ENCODE results near the gene CAMSAP1.
"Not testable (repeated sequence)": the region's sequence is repeated elsewhere in the genome, so short reads cannot be mapped to it uniquely, and the experiment has no call there.

Gene CAMSAP1, protein sequence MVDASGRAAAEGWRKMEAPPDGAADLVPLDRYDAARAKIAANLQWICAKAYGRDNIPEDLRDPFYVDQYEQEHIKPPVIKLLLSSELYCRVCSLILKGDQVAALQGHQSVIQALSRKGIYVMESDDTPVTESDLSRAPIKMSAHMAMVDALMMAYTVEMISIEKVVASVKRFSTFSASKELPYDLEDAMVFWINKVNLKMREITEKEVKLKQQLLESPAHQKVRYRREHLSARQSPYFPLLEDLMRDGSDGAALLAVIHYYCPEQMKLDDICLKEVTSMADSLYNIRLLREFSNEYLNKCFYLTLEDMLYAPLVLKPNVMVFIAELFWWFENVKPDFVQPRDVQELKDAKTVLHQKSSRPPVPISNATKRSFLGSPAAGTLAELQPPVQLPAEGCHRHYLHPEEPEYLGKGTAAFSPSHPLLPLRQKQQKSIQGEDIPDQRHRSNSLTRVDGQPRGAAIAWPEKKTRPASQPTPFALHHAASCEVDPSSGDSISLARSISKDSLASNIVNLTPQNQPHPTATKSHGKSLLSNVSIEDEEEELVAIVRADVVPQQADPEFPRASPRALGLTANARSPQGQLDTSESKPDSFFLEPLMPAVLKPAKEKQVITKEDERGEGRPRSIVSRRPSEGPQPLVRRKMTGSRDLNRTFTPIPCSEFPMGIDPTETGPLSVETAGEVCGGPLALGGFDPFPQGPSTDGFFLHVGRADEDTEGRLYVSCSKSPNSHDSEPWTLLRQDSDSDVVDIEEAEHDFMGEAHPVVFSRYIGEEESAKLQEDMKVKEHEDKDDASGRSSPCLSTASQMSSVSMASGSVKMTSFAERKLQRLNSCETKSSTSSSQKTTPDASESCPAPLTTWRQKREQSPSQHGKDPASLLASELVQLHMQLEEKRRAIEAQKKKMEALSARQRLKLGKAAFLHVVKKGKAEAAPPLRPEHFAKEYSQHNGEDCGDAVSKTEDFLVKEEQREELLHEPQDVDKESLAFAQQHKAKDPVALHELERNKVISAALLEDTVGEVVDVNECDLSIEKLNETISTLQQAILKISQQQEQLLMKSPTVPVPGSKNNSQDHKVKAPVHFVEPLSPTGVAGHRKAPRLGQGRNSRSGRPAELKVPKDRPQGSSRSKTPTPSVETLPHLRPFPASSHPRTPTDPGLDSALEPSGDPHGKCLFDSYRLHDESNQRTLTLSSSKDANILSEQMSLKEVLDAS (N-terminal part only)

DNA sequence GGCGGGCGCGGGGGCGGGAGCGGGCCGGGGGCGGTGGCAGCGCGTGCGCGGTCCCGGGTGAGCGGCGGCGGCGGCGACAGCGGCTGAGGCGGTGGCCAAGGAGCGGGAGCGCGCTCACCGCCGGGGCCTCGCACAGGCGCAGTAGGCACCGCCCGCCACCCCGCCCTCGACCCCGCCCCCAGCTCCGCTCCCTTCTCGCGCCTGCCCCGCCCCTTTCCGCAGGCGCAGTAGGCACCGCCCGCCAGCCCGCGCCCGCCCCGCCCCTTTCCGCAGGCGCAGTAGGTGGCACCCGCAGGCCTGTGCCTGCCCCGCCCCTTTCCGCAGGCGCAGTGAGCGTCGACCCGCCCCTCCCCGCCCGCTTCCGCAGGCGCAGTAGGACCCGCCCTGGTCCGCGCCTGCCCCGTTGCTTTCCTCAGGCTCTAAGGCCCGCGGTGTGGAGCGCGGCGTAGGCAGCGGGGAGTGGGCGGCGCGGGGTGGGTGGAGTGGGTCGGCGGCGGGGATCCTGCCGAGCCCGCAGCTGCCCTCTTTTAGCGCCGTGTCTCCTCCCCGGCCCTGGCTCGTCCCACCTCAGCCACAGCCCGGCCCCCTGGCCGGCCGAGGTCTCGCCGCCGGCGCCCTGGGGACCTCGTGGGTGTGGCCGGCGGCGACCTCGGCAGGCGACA is at the start of gene CAMSAP1:
Gene CAMSAP1 (minus strand): TSS at position 116 of the 662 bp plus-strand sequence. CDS start 387 bp downstream, outside the sequence.
- peak; percentile 94 for DNase-seq

DNA sequence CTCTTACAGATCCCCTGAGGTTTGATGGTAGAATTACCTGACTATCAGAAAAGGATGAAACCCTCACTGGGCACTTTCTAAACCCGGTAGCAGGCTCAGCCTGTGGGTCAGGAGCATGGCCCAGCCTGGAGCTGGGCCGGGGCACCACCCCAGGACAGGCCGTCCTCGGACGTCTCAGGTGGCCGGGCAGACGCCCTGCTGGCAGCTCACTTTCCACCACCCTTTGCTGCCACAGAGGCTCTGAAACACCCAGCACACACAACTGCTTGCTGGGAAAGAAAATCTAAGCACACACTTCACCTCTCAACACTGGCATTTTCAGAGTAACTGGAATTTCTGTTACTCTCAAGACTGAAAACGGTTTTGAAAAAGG is 49.4 kb upstream of the CAMSAP1 start:
- no peak for DNase-seq

DNA sequence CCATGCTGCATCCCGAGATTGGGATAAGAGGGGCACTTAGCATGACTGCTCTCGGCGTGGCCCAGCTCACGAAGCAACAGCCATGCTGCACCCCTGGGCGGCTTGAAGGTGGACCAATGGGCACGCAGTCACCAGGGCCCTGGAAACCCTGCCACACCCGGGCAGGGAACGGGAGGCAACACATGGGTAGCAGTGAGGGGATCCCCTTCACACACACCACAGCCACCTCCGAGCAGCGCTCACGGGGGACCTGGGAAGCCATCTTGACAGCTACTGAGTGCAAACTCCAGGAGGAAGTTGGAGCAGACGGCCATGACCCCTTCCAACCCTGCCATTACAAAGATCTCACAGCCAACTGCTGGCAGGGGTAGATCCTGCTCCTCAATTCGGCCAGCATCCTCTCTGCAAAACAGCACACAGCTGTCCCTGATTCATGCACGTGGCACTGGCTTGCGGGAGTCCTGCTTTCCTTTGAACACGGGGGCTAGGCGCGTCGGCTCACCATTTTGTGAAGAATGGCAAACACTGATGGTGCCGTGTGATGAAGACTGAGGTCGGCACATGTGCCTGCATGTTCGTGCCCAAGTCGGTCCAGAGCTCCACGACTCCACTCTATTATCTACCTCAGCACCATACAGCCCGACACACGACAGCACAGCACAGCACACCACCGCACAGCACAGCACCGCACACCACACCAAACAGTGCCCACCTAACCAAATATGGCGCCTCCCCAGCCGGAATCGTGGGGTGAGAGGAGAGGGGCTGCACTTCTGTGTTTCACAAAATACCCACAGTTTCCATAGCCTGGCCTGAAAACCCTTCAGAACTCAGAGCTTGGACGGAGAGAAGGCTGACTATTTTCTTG is 48.8 kb upstream of the CAMSAP1 start:
- no peak for DNase-seq

DNA sequence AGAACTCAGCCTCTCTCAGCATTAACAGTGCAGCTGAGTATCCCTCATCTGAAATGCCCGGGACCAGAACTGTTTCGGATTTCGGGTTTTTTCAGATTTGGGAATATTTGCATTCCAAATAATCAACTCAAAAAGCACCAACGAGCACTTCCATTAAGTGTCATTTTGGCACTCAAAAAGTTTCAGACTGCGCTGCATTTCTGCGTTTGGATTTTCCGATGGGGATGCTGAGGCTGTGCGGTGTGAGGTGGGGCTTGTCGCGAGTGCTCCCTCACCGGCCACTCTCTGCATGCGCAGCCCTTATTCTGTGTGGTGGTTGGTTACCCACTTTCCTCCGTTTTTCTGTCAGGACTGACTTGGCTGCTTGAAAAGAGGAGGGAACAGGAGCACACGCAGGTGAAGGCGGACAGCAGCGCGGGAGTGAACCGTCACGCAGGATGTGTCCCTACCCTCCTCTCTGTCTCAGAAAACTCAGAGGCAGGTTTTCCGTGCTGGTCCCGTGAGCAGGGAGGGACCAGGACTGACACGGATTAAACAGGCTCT is 45.4 kb upstream of the CAMSAP1 start:
- no peak for DNase-seq

DNA sequence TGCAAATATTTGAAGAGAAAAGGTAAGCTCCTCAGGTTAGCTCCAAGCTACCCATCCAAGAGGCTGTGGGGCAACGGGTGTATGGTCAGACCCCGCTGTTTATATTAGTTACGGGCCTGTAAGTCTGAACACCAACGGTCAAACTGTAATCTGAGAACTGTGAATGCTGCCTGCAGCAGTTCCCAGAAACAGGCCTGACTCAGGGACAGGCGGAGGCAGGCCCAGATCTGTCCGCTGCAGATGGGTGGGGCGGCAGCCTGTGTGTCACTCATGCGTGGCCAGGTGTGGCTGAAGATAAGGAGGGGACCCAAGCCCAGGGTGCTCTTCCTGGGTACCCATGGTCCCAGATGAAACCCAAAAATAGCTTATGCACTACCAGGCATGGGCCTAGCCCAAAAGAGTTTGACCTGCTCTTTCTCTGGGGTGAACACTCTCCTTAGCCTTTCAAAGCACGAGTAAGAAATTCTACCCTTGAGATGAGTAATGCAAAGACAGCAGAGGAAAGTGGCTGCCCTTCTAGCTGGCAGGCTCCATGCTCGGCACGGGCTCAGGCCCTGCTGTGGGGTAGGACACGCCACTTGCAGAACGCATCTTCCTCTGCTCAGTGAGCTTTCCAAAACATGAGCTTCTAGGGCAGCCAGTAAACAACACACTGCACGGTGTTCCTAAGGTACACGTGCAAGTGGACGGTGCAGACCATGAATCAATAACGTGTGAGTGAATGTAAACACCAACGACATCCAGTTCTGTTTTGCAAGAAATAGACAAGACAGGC is 44.7 kb upstream of the CAMSAP1 start:
- DNase-seq, result no peak

DNA sequence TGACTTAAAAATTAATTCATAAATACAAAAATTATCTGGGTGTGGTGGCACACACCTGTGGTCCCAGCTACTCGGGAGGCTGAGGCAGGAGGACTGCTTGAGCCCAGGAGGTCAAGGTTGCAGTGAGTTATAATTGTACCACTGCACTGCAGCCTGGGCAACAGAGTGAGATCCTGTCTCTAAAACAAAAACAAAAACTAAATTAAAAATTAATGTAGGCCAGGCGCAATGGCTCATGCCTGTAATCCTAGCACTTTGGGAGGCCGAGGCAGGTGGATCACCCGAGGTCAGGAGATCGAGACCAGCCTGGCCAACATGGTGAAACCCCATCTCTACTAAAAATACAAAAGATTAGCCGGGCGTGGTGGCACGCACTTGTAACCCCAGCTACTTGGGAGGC is 44.0 kb upstream of the CAMSAP1 start:
- DNase-seq, result not testable (repeated sequence)

DNA sequence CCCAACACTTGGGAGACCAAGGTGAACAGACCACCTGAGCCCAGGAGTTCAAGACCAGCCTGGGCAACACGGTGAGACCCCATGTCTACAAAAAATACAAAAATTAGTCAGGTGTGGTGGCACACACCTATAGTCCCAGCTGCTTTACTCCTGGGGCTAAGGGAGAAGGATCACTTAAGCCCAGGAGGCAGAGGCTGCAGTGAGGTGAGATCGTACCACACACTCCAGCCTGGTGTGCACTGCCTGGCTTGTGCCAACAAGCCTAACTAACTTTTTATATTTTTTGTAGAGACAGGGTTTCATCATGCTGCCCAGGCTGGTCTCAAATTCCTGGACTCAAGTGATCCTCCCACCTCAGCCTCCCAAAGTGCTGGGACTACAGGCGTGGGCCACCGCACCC is 43.5 kb upstream of the CAMSAP1 start:
- not testable (repeated sequence) for DNase-seq

DNA sequence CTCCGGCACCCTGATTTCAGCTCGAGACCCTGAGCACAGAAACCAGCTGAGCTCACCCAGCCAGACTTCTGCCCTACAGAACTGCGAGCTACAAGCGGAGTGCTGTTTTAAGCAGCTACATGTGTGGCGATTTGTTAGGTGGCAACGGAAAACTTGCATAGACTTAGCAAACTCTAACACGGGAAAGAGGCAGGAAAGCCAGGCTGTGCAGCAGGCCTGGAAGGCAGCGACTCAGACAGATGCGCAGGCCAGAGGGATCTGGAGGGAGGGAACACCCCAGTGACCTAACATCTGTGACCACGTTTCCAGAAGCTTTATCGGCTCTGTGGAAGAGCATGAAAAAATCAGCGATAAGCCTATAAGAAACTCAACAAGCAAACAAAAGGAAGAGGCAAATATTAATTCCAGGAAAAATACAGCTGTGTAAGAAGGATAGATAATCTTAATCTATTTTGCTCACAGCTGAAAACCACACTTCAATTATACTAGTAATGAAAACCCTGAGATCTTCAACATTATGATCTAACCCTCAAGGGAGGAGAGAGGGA is 42.9 kb upstream of the CAMSAP1 start:
- DNase-seq, result no peak

DNA sequence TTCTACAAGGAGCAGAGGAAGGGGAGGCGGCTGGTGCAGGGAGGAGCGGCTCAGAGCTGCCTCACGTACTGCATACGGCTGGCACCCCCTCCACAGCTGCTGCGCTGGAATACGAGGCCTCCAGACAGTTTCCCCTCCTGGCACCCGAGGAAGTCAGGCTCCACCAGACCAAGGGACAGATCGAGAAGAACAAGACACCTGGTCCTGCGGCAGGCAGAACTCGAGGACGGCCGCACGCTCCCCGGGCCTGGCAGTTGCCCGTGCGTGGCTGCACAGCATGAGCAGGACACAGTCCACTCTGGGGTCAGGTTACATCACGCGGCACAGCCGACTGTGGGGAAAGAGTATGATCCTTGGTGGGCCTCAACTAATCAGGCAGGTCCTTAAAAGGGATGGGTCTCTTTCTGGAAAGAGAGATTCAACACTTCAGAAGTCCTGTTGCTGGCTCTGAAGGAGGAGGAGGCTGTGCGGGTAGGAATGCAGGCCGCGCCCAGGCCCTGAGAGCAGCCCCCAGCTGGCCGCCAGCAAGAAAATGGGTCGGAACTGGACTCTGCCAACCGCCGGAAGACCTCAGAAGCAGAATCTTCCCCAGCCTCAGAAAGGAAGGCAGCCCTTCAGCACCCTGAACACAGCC is 42.3 kb upstream of the CAMSAP1 start:
- no peak for DNase-seq

DNA sequence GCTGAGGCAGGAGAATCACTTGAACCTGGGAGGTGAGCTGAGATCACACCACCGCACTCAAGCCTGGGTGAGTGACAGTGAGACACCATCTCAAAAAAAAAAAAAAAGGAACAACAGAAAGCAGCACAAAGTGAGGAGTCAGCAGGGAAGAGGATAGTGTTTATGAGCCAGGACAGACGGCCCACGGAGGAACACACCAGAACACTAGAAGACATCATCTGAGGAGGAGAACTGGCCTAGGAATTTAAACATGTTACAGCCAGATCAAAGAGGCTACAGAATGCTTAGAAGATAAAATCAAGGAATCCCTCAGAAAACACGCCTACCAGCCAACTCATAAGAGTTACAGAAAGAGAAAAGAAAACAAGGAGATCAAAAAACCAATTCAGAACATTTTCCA is 41.6 kb upstream of the CAMSAP1 start:
- DNase-seq, result no peak

DNA sequence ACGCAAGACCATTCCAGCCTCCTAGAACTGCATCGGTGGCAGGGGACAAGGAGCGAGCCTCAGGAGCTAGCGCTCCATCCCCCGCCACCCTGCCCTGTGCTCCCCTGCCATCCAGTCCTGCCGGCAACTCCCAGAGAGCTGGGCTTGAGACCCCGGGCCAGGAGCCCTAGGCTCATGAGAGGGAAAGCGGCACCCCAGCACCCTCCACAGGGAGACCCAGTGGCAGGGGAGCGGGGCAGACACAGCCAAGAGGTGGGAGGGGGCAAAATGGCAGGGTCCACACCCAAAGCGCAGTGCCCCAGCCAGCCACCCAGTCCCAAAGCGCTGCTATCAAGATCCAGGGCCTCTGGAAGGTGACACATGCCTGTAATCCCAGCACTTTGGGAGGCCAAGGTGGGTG is 41.1 kb upstream of the CAMSAP1 start:
- no peak for DNase-seq

DNA sequence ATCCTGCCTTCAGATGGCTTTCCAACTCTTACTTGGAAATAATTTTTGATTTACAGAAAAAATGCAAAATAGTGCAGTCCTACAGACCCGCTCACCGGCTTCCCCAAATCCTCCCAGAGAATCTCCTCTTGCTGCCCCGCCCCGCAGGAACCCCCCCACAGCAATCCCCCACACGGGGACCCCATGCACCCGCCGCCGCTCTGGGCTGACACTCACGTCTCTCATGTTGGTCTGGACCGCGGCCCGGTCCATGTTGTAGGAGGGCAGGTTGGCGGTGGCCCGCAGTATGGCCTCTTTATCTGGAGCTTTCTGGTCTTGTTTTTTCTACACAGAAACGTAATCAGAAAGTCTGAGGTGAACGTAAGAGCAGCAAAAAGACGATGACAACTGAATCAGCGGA is 40.2 kb upstream of the CAMSAP1 start:
- DNase-seq, result no peak

DNA sequence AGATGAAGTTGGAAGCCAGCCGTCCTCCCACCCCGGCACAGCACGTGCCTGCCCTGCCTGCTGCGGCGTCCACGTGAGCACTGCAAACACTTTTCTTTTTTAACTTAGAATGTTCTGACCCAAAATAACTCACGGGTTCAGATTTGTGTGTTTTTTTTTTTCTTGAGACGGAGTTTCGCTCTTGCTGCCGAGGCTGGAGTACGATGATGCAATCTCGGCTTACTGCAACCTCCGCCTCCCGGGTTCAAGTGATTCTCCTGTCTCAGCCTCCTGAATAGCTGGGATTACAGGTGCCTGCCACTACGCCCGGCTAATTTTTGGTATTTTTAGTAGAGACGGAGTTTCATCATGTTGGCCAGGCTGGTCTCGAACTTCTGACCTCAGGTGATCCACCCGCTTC is 39.8 kb upstream of the CAMSAP1 start:
- DNase-seq, result not testable (repeated sequence)

DNA sequence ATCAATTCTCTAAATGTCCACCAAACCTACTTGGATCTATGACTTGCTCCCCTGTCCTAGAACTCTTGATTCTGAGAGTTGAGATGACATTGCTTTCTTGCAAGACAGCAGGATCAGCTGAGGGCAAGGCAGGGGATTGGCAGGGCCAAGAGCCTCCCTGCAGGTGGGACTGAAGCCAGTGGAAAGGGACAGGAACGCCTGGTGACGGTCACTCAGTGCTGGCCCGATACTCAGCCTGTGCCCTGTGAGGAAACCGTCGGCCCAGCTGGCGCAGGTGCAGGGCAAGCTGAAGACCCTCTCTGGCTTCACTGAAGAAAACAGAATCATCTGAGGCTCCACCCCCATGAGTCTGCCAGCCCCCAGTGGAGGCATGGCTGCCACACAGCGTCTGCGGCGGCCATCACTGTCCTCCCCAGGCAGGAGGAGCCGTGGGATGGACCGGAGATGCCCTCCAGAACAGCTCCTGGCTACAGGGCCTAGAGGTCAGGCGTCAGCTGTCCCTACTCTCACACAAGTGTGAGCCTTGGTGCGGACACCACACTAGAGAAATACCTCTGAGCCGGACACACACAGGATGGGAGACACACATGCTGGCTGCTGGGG is 39.1 kb upstream of the CAMSAP1 start:
- no peak for DNase-seq

DNA sequence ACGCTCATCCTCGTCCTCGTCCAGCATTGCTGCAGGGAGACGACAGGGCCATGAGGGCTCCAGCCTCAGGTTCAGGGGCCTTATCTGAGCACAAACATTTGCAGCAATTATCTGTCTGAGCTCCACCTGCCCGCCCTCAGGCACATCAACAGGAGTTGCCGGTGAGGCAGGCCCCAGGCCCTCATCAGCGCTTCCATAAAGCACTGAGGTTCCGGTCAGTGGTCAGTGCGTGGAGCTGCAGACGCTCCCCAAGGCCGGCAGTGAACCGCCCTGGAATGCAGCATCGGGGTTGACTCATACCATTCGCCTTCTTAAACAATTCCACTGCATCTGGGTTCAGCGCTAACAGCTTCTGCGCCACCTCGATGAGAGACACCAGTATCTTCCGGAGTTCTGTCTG is 38.6 kb upstream of the CAMSAP1 start:
- no peak for DNase-seq

DNA sequence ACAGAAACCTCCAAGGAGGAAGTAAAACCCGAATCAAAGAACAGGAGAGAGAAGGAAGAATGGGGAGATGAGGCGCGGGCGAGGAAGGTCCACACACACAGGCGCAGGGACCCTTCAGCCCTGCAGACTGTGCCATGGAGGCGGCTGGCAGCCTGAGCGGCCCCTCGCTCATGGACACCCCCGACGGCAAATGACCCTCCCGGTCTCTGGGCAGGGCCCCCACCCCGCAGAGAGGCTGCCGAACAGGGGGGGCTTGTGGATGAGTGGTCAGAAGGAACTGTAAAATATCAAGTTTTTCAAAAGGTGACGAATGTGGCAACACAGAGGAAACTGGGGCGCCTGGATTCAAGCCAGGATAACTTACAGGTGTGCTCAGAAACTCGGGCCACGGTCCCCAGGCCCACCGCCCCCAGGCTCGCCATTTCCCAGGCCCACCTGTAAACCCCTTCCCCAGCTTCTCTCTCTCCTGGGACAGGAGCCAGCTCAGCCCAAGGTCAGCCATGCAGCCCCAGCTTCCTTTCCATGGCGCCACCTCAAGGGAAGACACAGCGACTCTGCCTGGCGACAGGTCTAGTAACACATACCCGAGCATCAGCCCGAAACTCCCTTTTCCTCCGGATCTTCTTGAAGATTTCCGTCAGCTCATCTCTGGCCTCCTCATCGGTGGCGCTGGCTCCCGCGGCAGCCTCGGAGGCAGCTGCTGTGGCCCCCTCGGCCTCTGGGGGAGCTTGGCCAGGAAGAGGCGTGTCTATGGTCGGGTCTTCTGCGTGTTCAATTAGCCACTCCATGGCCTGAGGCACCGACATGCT is 37.3 kb upstream of the CAMSAP1 start:
- no peak for DNase-seq

DNA sequence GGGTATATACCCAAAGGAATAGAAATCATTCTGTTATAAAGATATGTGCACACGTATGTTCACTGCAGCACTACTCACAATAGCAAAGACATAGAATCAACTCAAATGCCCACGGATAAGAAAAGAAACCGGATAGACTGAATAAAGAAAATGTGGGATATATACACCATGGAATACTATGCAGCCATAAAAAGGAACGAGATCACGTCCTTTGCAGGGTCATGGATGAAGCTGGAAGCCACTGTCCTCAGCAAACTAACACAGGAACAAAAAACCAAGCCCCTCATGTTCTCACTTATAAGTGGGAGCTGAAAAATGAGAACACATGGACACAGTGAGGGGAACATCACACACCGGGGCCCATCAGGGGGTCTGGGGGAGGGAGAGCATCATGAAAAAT is 36.3 kb upstream of the CAMSAP1 start:
- not testable (repeated sequence) for DNase-seq

DNA sequence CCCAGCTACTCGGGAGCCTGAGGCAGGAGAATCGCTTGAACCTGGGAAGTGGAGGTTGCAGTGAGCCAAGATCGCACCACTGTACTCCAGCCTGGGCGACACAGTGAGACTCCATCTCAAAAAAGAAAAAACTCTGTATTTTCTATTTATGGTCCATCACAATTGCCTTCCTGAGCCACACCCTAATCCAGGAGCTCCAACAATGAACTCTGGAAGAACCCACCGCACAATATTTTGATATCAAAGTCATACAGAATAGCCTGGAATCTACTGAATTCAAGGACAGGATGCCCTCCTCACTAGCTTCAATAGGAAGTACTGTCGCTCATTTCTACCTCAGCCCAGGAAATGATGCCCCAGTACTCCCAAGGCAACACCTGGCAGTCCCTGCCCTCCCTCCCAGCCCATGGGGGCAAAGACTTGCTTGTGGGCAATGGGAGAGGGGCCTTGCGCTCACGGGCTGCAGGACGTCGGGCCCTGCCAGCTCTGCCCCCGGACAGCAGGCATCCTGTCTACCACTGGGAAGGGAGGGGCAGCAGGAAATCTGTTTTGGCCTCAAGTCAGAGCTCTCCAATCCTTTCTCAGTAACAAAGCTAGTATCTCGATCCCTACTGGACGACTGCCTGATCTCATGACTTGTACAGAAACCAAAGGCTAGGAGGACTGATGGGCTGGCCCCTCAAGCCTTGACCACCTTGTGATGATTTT is 34.1 kb upstream of the CAMSAP1 start:
- DNase-seq, result no peak
